Myocyte (in vitro differentiated cells): Measurements from ENCODE around the gene SPTBN1. TPM values are rescaled to one million over a fixed set of nuclear protein-coding genes. Genes with fewer than 3 reads are reported as not detected.

ENCODE experiments used
- DNase-seq: peaks from one replicate; pipeline ENCODE4 v3.0.0-alpha.2; 2012; ENCODE audit warnings: low read depth
- total RNA-seq: library from RNA; depleted of rRNA; stranded (reverse); fragments of >200 nt; gene quantifications from 2 replicates; pipeline ENCODE4 v1.2.3, GENCODE V29; 2014

SPTBN1 gene
- total RNA-seq, 1 donor from 2014 or later: 308 TPM

DNA sequence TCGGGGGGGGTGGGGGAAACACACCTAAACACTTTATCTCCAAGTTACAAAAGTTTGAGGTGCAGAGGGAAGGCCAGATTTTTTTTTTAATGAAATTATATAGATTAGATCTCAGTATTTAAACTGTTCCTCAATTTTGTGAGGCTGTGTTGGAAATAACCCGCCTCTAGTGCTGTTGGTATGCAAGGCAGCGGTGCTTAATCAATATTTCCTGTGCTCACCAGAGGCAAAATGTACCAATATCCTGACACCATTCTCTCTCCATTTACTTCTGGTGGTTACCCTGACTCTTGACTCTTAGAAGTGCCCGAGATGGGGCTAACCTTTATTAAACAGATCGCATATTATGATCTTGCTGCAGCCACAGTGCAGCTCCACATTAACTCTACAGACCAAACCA, 212.6 kb downstream of the SPTBN1 start:
- no peak for DNase-seq

DNA sequence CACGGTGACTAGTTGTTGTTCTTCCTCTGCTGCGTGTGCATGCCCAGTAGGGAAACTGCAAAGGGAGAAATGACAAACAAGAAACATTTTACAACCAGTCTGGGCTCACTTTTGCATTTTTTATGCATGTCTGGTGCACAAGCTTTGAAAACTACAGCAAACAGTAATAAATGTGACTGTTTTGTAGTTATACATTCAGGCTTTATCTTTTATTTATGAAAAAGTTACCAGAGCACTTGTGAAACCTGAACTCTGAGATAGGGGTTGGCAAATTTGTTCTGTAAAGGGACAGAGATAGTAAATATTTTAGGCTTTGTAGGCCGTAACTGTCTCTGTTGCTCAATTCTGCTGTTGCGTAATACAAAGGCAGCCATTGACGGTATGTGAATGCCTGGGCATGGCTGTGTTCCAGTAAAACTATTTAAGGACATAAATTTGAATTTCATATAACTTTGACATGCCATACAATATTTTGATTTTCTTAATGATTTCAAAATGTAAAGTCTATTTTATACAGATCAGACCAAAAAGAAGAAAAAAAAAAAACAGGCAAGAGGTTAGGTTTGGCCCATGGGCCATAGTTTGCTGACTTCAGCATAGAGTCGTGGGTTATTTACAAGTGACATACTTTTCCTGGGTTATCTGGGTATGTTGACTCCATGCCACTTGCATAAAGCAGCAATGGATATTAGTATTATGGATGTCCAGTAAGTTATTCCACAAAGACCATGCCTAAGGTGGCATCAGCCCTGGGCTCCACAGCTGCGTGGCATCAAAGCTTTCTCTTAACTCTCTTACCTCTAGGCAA, 213.8 kb downstream of the SPTBN1 start:
- peak; percentile 27 for DNase-seq

DNA sequence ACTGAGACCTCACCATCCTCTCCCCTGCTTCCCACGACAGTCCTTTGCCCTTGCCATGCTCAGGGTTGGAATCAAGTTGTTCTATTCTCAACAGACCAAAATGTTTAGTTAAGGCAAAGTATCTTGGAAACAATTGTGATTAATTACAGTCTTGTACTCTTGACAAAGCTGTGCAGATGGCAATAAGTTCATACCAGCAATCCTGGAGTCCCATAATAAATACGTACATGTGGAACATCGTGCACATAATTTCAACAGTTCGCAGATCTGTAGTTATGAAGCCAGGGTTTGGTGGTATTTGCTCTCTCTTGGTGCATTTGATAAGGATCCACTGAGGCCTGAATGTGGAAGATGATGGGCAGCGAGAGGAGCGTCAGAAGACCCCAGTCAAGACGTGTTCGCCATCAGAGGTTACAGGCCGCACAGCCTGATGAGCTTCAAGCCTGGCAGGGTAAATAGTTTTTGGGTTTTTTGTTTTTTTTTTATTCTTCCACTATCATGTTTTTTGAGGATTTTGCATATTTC, 214.4 kb downstream of the SPTBN1 start:
- DNase-seq: no peak

DNA sequence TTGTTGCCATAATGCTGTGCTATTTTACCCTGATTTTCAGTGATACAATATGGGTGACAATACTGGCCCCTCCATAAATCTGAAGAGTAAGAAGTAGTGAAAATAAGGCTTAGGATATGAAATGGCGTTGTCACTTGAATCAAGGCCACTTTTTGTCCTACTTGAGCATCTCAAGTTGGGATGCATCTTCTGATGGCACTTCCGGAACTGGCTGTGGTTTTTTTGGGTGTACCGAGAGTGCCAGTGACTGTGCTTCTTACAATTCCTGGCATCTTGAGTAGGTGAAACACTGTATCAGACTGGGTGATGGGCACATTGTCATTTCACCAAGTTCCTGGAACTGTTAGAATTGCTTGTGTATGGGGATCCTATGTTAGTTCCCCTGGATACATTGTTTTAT, 214.9 kb downstream of the SPTBN1 start:
- no peak for DNase-seq

DNA sequence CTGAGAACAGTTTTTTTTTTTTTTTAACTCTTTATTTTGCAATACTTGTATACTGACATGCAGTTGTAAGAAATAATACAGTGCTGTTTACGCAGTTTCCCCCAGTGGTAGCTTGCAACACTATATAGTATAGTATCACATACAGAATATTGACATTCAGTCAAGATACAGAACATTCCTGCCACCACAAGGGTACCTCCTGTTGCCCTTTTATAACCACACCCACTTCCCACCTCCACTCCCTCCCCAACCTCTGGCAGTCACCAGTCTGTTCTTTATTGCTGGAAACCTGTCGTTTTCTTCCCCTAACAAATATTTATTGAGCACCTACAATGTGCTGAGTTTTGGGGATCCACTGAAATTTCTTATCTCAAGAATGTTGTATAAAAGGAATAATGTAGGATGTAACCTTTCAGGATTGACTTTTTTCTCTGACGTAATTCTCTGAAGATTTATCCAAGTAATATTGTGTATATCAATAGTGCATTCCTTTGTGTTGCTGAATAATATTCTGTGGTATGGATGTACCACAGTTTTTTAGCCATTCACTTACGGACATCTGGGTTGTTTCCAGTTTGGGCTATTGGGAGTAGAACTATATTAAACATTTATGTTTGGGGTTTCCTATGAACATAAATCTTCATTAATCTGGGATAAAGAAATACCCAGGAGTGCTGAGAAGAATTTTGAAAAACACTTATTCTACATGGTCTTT, 215.9 kb downstream of the SPTBN1 start:
- DNase-seq: no peak

DNA sequence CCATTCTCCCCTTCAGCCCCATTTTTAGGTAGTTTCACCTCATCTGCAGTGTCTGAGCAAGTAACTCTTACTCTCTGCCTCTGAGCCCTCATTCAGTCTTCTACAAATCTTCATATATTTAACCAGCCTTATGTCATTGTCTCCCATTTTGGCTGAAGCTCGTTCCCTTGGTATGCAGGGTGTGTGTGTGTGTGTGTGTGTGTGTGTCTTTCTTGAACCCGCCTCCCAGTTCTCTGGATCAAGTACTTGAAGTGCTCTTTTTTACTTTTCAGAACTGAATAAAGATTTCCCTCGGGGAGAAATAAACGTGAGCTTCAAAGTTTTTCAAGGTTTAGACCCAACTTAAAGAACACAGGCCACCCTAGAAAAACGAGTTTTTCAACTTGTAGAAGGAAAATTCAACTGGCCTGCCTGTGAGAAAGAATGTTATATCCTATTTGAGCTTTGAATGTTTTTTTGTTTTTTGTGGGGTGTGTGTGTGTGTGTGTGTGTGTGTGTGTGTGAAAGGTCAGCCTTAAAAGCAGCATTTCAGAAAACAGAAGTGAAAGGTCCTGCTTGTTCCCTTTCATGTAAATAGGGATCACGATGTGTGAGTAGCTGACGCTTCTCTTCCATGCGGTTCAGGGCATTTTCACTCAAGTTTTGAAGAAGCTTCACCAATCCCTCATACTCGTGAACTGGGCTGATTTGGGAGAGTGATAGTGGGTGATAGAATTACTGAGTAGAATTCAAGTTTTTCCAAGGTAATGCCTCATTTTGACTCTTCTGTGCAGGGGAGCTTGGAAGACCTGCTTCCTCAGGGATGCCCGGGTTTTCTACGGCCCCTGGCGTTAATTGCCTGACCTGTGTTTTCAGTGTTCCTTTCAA, 216.7 kb downstream of the SPTBN1 start:
- no peak for DNase-seq

DNA sequence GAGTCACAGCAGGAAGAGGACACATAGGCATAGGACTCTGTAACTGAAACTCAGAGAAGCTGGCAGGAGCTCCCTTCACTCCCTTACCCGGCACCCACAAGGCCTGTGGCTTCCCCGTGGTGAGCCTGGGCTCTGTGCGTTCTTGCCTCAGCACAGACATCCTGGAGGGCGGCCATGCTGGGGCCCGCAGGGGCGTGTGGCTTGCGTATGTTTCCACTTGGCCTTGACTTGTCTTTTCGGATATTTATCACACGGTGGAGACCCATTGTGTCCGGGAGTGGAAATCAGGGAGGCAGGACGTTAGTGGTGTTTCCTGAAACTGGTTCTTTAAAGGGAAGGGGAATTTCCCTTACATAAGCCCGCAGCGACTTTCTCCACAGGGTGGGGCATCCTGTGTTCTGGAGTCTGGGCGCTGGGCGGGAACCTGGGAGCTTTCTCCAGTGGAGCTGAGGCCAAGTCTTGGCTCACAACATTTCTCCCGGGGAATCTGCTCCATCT, 217.4 kb downstream of the SPTBN1 start:
- no peak for DNase-seq

DNA sequence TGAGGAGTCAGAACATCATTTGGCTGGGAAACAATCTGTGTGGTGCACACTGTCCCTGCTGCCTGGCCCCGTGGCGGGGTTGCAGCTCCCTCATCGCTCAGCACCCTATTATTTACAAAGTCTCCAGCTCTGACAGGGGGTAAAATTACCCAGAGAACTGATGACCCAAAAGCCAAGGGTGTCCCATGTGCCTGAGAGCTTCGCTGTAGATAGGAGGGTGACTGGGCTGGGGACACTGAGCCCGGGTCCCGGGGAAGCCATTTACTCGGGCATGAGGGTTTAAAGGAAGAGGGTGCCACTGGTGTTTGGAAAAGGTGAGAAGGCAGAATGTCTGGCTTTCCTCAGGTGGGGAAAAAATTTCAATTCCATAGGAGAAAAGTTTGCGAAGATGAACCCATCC, 219.2 kb downstream of the SPTBN1 start:
- DNase-seq: no peak

DNA sequence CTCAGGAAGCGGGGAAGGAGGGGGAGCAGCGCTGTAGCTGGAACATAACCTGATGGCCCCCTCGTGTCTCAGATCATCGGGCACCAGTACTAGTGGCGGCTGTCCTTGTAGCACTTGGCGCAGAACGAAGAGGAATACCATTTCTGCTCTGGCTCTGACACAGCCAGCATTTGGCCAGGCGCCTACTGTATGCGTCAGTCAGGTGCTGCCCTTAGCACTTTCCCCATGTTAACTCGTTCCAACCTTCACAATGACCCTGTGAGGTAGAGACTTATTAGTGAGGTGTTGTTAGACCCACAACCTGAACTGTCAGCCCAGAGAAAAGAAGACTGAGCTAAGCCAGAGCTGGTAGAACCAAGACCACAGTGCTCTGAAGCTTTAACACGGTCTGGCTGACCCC, 219.6 kb downstream of the SPTBN1 start:
- no peak for DNase-seq

DNA sequence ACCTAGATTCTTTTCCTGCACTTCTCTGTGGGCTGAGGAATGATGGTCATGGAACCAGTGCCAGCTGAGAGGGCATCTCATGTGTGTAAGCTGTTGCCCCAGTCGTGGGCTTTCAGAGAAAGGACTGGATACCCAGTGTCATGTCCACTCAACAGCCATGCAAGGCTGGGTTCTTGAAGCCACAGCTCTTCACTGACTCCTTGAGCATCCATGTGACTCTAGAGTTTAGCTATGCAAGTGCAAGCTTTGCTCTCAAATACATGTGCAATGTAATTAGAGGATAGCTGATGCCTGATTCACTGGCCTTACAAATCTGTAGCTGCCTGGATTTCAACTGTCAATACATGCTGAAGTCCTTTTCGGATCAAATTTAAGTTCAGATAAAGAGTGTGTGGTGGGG, 220.5 kb downstream of the SPTBN1 start:
- DNase-seq: no peak

DNA sequence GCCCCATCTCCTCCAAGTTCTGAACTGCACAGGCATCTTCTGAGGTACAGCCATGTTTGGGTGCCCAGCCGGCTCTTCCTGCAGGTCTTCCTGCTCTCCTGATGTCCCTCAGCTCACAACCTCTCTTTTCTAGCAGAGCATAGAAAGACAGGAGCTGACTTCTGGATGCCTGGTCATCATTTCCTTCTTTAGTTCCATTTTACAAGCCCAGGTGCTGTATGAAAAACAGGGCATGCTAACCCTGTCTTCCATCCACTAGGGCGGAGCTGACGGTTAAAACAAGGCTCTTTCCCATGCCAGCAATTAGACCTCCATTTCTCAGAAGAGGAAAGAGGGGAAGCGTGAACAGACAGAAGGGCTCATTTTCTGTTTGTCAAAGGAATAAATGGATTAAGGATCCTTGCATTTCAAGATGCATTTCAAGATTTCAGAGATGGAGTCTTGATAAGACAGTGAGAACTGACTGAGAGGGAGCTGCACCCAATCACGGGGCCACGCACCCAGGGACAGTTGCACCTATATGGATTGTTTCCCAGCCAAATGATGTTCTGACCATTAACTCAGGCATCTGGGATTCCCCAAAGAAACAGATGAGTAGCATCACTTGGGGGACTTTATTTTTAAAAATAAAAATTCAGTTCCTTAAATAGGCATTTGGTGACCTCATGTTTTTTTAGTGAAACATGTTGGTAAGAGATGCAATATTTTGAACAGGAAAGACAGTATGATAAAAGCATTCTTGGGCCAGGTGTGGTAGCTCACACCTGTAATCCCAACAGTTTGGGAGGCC, 221.5 kb downstream of the SPTBN1 start:
- DNase-seq: no peak

DNA sequence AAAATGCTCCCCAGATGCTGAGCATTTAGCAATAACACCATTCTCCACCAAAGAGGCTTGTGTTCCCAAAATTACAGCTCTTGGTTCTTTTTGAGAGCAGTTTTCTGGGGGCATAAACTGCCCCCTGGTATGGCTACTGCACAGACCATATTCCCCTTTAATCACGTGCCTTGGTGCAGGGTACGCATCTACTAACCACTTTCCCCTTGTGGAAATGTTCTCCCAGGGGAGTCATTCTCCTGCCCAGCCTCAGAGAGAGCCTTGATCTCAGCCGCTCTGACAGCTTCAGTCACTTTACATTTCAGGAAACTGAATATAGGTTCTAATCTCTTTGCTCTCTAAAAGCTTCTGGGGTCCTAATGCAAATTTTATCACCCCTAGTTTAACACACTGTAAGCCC, 222.6 kb downstream of the SPTBN1 start:
- DNase-seq: no peak

DNA sequence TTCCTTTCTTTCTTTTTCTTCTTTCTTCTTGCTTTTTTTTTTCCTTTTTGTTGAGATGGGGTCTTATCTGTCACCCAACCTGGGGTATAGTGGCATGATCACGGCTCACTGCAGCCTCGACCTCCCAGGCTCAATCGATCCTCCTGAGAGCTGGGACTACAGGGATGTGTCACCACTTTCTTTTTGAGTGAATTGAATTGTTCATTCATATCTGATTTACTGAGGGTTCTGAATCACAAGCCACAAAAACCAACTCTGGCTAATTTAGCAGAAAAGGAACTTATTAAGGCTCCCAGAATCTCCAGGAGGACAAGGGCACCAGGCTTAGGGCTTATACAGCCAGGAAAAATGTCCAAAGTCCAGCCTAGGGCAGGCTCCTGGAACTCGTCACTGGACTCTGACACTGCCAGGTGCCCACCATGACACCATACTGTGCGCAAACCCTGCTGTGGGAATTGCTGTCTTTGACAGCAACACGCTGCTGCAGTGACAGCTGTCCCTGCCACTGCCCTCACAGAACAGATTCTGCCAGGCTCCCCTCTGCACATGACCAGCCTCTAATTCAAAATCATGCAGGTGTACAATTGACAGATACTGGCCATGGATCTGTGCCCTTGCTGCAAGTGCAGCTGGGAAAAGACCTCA, 224.4 kb downstream of the SPTBN1 start:
- peak; percentile 64 for DNase-seq

DNA sequence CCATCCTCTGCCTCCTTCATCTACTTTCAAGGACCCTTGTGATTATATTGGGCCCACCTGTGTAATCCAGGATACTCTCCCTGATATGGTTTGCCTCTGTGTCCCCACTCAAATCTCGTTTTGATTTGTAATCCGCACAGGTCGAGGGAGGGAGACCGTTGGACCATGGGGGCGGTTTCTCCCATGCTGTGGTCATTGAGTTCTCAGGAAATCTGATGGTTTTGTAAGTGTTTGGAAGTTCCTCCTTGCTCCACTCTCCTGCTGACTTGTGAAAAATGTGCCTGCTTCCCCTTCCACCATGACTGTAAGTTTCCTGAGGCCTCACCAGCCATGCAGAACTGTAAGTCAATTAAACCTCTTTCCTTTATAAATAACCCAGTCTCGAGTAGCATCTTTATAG, 225.3 kb downstream of the SPTBN1 start:
- no peak for DNase-seq

DNA sequence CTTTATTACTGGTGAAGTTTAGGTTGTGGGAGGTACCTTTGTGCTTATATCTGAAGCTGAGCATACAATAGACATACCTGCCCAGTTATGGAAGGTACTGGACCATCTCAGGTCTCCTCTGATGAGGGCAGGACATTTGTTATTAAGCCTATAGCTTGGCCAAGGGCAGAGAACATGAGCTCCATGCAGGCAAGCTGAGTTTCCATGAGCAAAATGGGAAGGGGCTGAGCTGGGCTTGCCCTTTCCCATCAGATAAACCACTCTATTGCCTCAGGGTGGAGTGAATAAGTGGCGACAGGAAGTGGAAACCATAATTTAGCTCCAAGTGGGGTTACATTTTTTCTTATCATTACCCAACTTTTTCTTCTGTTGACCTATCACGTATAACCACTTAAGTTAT, 227.5 kb downstream of the SPTBN1 start:
- no peak for DNase-seq

DNA sequence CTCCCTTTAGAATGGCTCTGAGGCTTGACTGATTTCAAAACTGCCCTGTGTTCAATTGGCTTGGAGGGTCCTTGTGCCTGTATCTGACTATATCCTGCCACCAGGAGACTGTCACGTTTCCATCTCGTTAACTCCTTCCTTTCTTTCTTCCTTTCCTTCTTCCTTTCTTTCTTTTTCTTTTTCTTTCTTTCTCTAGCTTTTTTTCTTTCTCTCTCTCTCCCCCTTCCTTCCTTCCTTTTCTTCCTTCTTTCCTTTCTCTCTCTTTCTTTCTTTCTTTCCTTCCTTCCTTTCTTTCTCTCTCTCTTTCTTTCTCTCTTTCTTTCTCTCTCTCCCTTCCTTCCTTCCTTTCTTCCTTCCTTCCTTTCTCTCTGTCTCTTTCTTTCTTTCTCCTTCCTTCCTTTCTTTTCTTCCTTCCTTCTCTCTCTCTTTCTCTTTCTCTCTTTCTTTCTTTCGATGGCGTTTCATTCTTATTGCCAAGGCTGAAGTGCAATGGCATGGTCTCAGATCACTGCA, 229.2 kb downstream of the SPTBN1 start:
- DNase-seq: no peak

DNA sequence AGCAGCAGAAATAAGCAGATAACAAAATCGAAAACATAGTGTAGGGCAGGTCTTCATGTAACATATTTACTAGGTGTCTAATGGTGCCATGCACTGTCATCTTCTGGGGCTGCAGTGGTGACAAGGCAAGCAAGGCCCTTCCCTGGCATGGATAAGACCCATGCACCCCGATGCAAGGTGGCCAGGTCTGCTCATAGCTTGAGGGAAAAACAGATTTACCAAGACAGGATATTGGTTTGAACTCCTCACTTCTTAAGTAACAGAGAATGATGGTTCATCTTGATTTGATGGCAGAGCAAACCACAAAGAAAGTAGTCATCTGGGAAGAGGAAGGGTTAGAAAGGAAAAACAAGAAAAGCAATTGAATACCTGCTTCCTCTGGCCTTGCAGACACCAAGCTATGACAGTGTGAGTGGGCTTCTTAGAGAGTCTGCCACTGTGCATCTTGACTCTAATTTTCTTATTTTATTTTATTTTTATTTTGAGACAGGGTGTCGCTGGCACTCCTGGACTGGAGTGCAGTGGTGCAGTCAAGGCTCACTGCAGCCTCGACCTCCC, 231.5 kb downstream of the SPTBN1 start:
- no peak for DNase-seq

DNA sequence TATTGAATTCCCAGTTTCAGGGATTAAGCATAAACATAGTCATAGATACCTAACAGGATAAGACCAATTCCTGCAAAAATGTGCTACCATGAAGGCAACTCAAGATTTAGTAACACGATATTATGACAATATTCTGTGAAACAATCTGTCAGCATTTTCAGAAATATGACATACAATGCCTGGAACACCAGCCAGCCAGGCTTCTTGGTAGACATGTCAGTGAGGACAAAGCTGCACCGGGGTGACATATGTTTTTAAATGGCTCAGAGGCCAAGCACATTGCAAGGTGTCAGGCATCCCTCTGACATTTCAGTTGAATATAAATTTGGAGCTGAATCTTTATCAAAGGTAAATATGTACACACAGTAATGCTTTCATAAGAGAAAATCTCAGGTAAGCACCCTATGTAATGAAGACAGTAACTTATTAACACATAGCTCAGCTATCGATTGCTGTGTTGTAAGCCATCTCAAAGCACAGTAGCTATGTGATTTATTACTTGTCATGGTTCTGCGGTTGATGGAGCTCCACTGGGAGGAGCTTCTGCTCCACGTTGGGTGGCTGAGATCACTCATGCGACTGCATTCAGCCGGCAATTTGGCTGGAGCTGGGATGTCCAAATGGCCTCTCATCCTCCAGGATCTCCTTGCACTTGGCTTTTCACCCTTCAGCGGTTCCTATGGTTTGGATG, 235.5 kb downstream of the SPTBN1 start:
- no peak for DNase-seq

DNA sequence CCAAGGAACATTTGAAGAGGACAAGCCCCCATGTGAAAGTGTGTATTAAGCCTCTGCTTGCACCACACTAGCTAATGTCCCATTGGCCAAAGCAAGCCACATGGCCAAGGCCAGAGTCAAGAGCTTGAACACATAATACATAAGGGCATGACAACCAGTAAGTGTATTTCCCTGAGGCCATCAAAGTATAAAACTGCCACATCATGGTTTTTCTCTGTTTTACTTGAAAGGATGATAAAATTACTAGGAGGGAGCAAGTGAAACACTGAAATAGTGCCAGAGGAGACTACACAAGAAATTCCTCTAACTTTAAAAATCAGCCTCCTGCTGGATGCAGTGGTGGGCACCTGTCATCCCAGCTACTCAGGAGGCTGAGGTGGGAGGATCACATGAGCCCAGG, 236.4 kb downstream of the SPTBN1 start:
- no peak for DNase-seq
